ENCODE data around the gene PAK6.

Gene PAK6

GRCh38 chr15:40244961-40245523 lies 6.2 kb downstream of the PAK6 start:
- TF ChIP-seq, protein P1, sequence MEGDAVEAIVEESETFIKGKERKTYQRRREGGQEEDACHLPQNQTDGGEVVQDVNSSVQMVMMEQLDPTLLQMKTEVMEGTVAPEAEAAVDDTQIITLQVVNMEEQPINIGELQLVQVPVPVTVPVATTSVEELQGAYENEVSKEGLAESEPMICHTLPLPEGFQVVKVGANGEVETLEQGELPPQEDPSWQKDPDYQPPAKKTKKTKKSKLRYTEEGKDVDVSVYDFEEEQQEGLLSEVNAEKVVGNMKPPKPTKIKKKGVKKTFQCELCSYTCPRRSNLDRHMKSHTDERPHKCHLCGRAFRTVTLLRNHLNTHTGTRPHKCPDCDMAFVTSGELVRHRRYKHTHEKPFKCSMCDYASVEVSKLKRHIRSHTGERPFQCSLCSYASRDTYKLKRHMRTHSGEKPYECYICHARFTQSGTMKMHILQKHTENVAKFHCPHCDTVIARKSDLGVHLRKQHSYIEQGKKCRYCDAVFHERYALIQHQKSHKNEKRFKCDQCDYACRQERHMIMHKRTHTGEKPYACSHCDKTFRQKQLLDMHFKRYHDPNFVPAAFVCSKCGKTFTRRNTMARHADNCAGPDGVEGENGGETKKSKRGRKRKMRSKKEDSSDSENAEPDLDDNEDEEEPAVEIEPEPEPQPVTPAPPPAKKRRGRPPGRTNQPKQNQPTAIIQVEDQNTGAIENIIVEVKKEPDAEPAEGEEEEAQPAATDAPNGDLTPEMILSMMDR (IDR thresholded peaks at IDR 0.05; ENCODE audit: low read depth, low read length): no peak
- in situ Hi-C loops (cut with HindIII; ENCODE audit: low sequenced_read_pairs): no loop called here
- H3K4me3 ChIP-seq (ENCODE audit: low read depth, low read length): no peak overlapping the region
- no peak for DNase-seq (ENCODE audit: low read depth, low spot score)

- DNase-seq (ENCODE audit: low read depth, low spot score): no peak
- TF ChIP-seq, protein P1 (IDR thresholded peaks at IDR 0.05; ENCODE audit: low read depth, low read length): no peak
- H3K4me3 ChIP-seq (ENCODE audit: low read depth, low read length): no peak overlapping the region
- in situ Hi-C loops (cut with HindIII; ENCODE audit: low sequenced_read_pairs): no loop called here
These were observed 7.0 kb downstream of the PAK6 start for GRCh38 chr15:40245666-40246450.

DNA sequence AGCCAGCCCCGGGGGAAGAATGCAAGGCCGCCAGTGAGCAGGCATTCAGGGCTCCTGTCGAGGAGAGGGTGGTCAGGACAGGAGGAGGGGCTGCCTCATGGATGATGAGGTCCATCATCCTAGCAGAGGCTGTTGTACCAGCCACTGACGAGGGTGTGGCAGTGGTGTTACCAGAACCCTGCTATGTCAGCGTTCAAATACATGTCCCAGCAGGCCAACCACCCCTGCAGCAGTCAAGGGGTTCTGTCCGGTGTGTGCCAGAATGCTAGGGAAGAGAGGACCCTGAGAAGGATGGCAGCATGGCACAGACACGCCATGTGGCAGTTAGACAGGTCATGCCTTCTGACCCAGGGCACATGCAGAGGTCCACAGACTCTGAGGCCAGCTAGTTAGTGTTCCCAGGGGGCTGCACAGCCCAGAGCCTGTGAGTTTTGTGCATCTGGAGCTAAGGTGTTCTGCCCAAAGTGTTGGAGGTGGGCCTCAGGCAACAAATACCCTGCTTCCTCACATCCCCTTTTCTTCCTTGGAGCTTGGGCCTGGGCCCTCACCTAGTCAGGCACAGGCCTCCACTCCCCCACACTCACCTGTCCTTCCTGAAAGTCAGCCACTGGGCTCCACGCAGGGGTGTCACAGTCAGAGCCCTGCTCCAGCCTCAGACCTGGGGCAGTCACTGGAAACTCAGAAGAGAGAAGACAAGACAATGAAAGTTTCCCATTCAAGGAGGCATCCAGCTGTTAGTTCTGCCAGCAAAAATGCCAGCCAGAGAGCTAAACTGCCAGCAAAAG lies 7.8 kb downstream of the PAK6 start:
- no peak for DNase-seq (ENCODE audit: low read depth, low spot score)
- in situ Hi-C loops (cut with HindIII; ENCODE audit: low sequenced_read_pairs): no loop called here
- no peak overlapping the region for H3K4me3 ChIP-seq (ENCODE audit: low read depth, low read length)
- TF ChIP-seq, protein P1 (IDR thresholded peaks at IDR 0.05; ENCODE audit: low read depth, low read length): no peak

DNA sequence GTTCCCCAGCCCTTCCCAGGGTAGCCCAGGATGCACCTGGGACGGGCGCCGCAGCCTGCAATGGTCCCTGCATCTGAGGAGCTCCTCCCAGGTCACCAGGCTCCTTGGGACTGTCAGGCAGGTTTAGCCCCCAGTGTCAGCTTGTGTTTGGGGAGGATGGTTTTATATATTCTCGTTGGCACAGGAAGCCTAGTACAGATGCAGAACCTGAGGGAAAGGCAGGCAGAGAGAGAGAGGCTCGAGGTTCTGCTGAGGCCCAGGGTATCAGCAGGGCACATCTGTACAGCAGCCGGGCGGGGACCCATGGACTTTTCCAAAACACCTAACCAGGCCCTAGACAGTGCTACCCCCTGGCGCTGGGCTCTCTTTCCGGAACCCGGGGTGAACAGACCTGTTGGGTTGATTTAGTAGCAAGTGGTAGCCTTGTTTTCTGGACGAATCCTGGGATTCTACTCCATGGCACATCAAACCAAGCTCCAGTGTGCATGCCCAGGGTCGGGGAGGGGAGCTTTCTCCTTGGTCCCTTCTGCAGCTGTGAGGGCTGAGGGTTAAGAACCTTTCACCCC lies 8.6 kb downstream of the PAK6 start:
- DNase-seq (ENCODE audit: low read depth, low spot score): no peak

DNA sequence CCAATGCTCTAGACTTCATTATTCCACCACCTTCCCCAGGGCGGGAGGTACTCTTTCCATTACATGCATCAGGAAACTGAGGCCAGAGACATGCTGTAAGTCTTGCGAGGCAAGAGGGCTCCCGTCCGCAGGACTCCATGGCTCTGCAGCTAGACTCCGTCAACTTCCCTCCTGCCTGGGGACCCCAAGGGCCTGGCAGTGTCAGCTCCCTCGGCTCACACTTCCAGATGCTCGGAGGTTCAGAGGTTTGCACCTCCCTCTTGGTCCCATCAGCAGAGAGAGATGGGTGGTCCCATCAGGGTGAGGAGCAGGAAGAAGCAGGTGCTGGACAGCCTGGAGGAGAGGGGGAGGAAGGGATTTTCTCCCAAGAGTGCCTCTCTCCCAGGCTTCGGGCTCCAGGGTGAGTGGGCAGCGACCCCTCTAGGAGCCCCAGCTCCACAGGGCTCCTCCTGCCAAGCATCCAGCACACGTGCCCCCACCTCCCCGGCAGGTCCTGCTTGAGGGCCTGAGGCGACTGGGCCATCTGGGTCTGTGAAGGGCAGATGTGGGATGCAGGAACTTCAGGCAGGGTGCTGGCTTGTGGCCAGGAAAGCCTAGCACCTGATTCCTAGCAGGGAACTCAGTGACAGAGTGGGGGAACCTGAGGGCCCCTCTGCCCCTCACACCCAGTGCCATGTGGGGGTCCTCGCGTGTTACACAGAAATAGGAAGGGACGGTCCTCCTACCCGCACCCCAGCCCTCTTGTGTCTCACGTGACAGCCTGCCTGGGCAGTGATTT lies 9.3 kb downstream of the PAK6 start:
- in situ Hi-C loops (cut with HindIII; ENCODE audit: low sequenced_read_pairs): no loop called here
- TF ChIP-seq, protein P1 (IDR thresholded peaks at IDR 0.05; ENCODE audit: low read depth, low read length): no peak
- no peak for DNase-seq (ENCODE audit: low read depth, low spot score)

More for the DNA sequence above, 8.6 kb downstream of the PAK6 start:
- in situ Hi-C loops (cut with HindIII; ENCODE audit: low sequenced_read_pairs): no loop called here
- TF ChIP-seq, protein P1 (IDR thresholded peaks at IDR 0.05; ENCODE audit: low read depth, low read length): no peak
- H3K4me3 ChIP-seq (ENCODE audit: low read depth, low read length): no peak overlapping the region

More for the DNA sequence above, 9.3 kb downstream of the PAK6 start:
- H3K4me3 ChIP-seq (ENCODE audit: low read depth, low read length): no peak overlapping the region
